ENCODE data around the gene GNAT1. TPM values are rescaled to one million over a fixed set of nuclear protein-coding genes. Genes with fewer than 3 reads are reported as not detected.

Gene GNAT1
- total and polyA plus RNA-seq, 8 donors = not detected

- intact Hi-C loops (cut with DNase I) = no loop called here
- FAIRE-seq (no peak), ATAC-seq (peak; percentile 9 to 26 (median 18)), DNase-seq (peak in 5 of 6 donors; percentile 50 to 87 (median 58))
- peaks cover 39 to 40% (median 39%) of the 10 kb centered on the region in 3 donors for H3K4me1 ChIP-seq
- H3K27me3 ChIP-seq = no peaks in the 10 kb centered on the region
- no peaks in the 10 kb centered on the region for H3K36me3 ChIP-seq
- H3K4me3 ChIP-seq = no peak overlapping the region
- TF ChIP-seq CTCF (IDR thresholded peaks at IDR 0.05) = no peak
- 45 to 55% methylated on average over 10 of the region's 10 CpGs for WGBS, 2 donors
- no peaks in the 10 kb centered on the region for H3K9me3 ChIP-seq
- peak overlapping the region; percentile 81 to 84 (median 82) for H3K27ac ChIP-seq
Observed at GRCh38 chr3:50201573-50202315, 10.3 kb downstream of the GNAT1 start.

GRCh38 chr3:50202353-50203112 lies 11.1 kb downstream of the GNAT1 start:
- Histone ChIP-seq H3K27ac (peak overlapping the region; percentile 81 to 84 (median 82)), H3K4me3 (no peak overlapping the region), H3K36me3 (no peaks in the 10 kb centered on the region), H3K9me3 (no peaks in the 10 kb centered on the region), H3K4me1 (peaks cover 39 to 40% (median 39%) of the 10 kb centered on the region in 3 donors), H3K27me3 (no peaks in the 10 kb centered on the region)
- DNase-seq (peak in 2 of 6 donors; percentile 43 to 70), FAIRE-seq (no peak), ATAC-seq (peak in 2 of 4 donors; percentile 1 to 3)
- intact Hi-C loops (cut with DNase I) = no loop called here
- TF ChIP-seq CTCF (IDR thresholded peaks at IDR 0.05) = no peak
- WGBS, 2 donors = 70 to 74% methylated on average over 16 of the region's 16 CpGs

- Histone ChIP-seq H3K27ac (peak overlapping the region; percentile 81 to 84 (median 82)), H3K4me3 (no peak overlapping the region), H3K36me3 (no peaks in the 10 kb centered on the region), H3K4me1 (peaks cover 39 to 40% (median 39%) of the 10 kb centered on the region in 3 donors), H3K9me3 (no peaks in the 10 kb centered on the region), H3K27me3 (no peaks in the 10 kb centered on the region)
- intact Hi-C loops (cut with DNase I) = no loop called here
- DNase-seq (peak; percentile 84 to 96 (median 91)), FAIRE-seq (no peak), ATAC-seq (peak; percentile 68 to 79 (median 74))
- no peak for TF ChIP-seq CTCF (IDR thresholded peaks at IDR 0.05)
- WGBS, 2 donors = 33 to 40% methylated on average over 9 of the region's 9 CpGs
Observed at GRCh38 chr3:50203113-50203808, 11.9 kb downstream of the GNAT1 start.

- Histone ChIP-seq H3K36me3 (no peaks in the 10 kb centered on the region), H3K4me3 (peak overlapping the region in 2 of 4 donors; percentile 79 to 80), H3K4me1 (peaks cover 39 to 40% (median 39%) of the 10 kb centered on the region in 3 donors), H3K27ac (peak overlapping the region; percentile 81 to 84 (median 82)), H3K9me3 (no peaks in the 10 kb centered on the region), H3K27me3 (no peaks in the 10 kb centered on the region)
- intact Hi-C loops (cut with DNase I) = no loop called here
- no peak for TF ChIP-seq CTCF (IDR thresholded peaks at IDR 0.05)
- 48 to 54% methylated on average over 12 of the region's 12 CpGs for WGBS, 2 donors
- DNase-seq = peak in 2 of 6 donors; percentile 23 to 37
- no peak for FAIRE-seq
- no peak for ATAC-seq
Observed at GRCh38 chr3:50203809-50204803, 12.7 kb downstream of the GNAT1 start.

All from pancreas (tissue), 10 donors.